ENCODE data around the gene POU2F1. TPM values are rescaled to one million over a fixed set of nuclear protein-coding genes. Genes with fewer than 3 reads are reported as not detected.

POU2F1 gene
- polyA plus RNA-seq, 1 donor from 2014 or later, result 10.9 TPM

GRCh38 chr1:167456524-167456923 lies 235.8 kb downstream of the POU2F1 start:
- H3K27me3 ChIP-seq (ENCODE audit: insufficient read depth, low read depth, low read length), result peaks cover 35% of the 10 kb centered on the region

DNA sequence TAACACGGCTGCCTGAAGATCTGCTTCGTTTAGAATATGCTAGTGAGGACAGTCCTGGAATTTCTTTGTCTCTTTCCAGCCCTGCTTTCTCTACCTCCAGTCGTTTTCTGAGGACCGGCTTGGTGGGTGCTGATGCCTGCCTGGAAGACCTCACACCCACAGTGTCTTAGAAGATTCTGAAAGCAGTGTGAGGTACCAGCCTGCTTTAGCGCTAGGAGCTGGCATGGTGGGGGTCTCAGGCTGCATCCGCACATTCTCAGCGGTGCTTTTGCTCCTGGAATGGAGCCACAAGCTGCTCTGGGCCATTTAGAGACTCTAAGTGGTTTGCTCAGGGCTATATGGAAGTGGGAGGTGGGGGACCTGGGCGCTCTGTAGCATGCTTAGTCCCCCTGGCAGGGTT lies 236.2 kb downstream of the POU2F1 start:
- no peaks in the 10 kb centered on the region for H3K9me2 ChIP-seq (ENCODE audit: insufficient read depth, low read length)
- H3K4me3 ChIP-seq (ENCODE audit: low read length), result no peak overlapping the region
- no peaks in the 10 kb centered on the region for H3K9me3 ChIP-seq (ENCODE audit: low read length)
- H3K27ac ChIP-seq (ENCODE audit: low read length), result no peak overlapping the region
- TF ChIP-seq SMC3 (conservative IDR thresholded peaks at IDR 0.05; ENCODE audit: poor library complexity) (no peak), POLR2AphosphoS5 (IDR thresholded peaks at IDR 0.05) (no peak), MXI1 (conservative IDR thresholded peaks at IDR 0.05; ENCODE audit: poor library complexity, severe bottlenecking) (no peak), EP300 (conservative IDR thresholded peaks at IDR 0.05; ENCODE audit: poor library complexity, severe bottlenecking) (no peak)
- H2AFZ ChIP-seq (ENCODE audit: low read depth, low read length), result no peak overlapping the region
- no peaks in the 10 kb centered on the region for H4K20me1 ChIP-seq (ENCODE audit: insufficient read depth)
- no peaks in the 10 kb centered on the region for H3K79me2 ChIP-seq (replicated peaks; ENCODE audit: insufficient read depth, low read length)
- no peaks in the 10 kb centered on the region for H3F3A ChIP-seq (ENCODE audit: insufficient read depth, low read length, poor library complexity, severe bottlenecking)
- H3K36me3 ChIP-seq (ENCODE audit: insufficient read depth, low read length), result no peaks in the 10 kb centered on the region
- H3K9ac ChIP-seq (ENCODE audit: low read length), result no peak overlapping the region
- H3K27me3 ChIP-seq (ENCODE audit: insufficient read depth, low read depth, low read length), result peaks cover 35% of the 10 kb centered on the region
- no peak overlapping the region for H3K4me2 ChIP-seq (ENCODE audit: low read length)

More at GRCh38 chr1:167456524-167456923, 235.8 kb downstream of the POU2F1 start:
- Histone ChIP-seq H2AFZ (ENCODE audit: low read depth, low read length) (no peak overlapping the region), H3K4me3 (ENCODE audit: low read length) (no peak overlapping the region), H3K79me2 (replicated peaks; ENCODE audit: insufficient read depth, low read length) (no peaks in the 10 kb centered on the region), H3K9me3 (ENCODE audit: low read length) (no peaks in the 10 kb centered on the region), H3K9ac (ENCODE audit: low read length) (no peak overlapping the region), H3K36me3 (ENCODE audit: insufficient read depth, low read length) (no peaks in the 10 kb centered on the region), H3K9me2 (ENCODE audit: insufficient read depth, low read length) (no peaks in the 10 kb centered on the region), H3K27ac (ENCODE audit: low read length) (no peak overlapping the region), H3F3A (ENCODE audit: insufficient read depth, low read length, poor library complexity, severe bottlenecking) (no peaks in the 10 kb centered on the region), H3K4me2 (ENCODE audit: low read length) (no peak overlapping the region), H4K20me1 (ENCODE audit: insufficient read depth) (no peaks in the 10 kb centered on the region)
- TF ChIP-seq MXI1 (conservative IDR thresholded peaks at IDR 0.05; ENCODE audit: poor library complexity, severe bottlenecking) (no peak), EP300 (conservative IDR thresholded peaks at IDR 0.05; ENCODE audit: poor library complexity, severe bottlenecking) (no peak), TAF1 (IDR thresholded peaks at IDR 0.05; ENCODE audit: low read depth) (no peak), SMC3 (conservative IDR thresholded peaks at IDR 0.05; ENCODE audit: poor library complexity) (no peak), EZH2 (IDR thresholded peaks at IDR 0.05; ENCODE audit: borderline replicate concordance, insufficient read depth, low read length, poor library complexity, severe bottlenecking) (no peak), CTCF (IDR thresholded peaks at IDR 0.05; ENCODE audit: poor library complexity, severe bottlenecking) (no peak)
- TF ChIP-seq, protein P1, sequence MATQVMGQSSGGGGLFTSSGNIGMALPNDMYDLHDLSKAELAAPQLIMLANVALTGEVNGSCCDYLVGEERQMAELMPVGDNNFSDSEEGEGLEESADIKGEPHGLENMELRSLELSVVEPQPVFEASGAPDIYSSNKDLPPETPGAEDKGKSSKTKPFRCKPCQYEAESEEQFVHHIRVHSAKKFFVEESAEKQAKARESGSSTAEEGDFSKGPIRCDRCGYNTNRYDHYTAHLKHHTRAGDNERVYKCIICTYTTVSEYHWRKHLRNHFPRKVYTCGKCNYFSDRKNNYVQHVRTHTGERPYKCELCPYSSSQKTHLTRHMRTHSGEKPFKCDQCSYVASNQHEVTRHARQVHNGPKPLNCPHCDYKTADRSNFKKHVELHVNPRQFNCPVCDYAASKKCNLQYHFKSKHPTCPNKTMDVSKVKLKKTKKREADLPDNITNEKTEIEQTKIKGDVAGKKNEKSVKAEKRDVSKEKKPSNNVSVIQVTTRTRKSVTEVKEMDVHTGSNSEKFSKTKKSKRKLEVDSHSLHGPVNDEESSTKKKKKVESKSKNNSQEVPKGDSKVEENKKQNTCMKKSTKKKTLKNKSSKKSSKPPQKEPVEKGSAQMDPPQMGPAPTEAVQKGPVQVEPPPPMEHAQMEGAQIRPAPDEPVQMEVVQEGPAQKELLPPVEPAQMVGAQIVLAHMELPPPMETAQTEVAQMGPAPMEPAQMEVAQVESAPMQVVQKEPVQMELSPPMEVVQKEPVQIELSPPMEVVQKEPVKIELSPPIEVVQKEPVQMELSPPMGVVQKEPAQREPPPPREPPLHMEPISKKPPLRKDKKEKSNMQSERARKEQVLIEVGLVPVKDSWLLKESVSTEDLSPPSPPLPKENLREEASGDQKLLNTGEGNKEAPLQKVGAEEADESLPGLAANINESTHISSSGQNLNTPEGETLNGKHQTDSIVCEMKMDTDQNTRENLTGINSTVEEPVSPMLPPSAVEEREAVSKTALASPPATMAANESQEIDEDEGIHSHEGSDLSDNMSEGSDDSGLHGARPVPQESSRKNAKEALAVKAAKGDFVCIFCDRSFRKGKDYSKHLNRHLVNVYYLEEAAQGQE (IDR thresholded peaks at IDR 0.05; ENCODE audit: borderline replicate concordance), result no peak
